H1 (cell line): ENCODE results near the gene PHF14. TPM values are rescaled to one million over a fixed set of nuclear protein-coding genes. Genes with fewer than 3 reads are reported as not detected.

Source experiments
- CTCF ChIA-PET: fragments of 300-600 bp; sonication (Branson Sonifier 250); formaldehyde crosslinking; loops from one replicate; lab custom pipeline; 2021; ENCODE audit not compliant: partially characterized antibody; lab: Charles Lee
- POLR2A ChIA-PET: fragments of 300-600 bp; sonication (Branson Sonifier 250); formaldehyde crosslinking; loops from one replicate; lab custom pipeline; 2021; ENCODE audit warnings: inconsistent platforms; ENCODE audit not compliant: partially characterized antibody; lab: Charles Lee
- DNase-seq, 2 experiments: peaks; one replicate each; pipeline versions ENCODE4 v3.0.0 to v3.0.0-alpha.2; 2010 to 2022; ENCODE audit warnings: low spot score in 2 of 2, low read depth in 1 of 2, mixed read lengths in 1 of 2
- FAIRE-seq: peaks from 2 replicates; lab custom pipeline; 2011; peaks lifted over from hg19 to GRCh38; lab: Jason Lieb, UNC
- H2AFZ ChIP-seq: 2 replicates; pipeline ENCODE4 v1.8.1; 2012; ENCODE audit warnings: low read length, inconsistent platforms
- H2AK5ac ChIP-seq: 2 replicates; pipeline ENCODE4 v1.6.1; 2013; ENCODE audit warnings: low read depth, low read length
- H2BK120ac ChIP-seq: replicated peaks from 2 replicates; pipeline ENCODE3; 2013; ENCODE audit warnings: low read depth, low read length, inconsistent platforms
- H2BK12ac ChIP-seq: 2 replicates; pipeline ENCODE4 v1.6.1; 2013; ENCODE audit warnings: low read depth, low read length
- H2BK15ac ChIP-seq: 2 replicates; pipeline ENCODE4 v1.6.1; 2013; ENCODE audit warnings: low read length
- H2BK20ac ChIP-seq: 2 replicates; pipeline ENCODE4 v1.6.1; 2013; ENCODE audit warnings: low read length
- H2BK5ac ChIP-seq: 2 replicates; pipeline ENCODE4 v1.6.1; 2013; ENCODE audit warnings: low read depth, low read length
- H3K14ac ChIP-seq: 2 replicates; pipeline ENCODE4 v1.6.1; 2013; ENCODE audit warnings: inconsistent platforms; ENCODE audit not compliant: insufficient read length
- H3K18ac ChIP-seq: 2 replicates; pipeline ENCODE4 v1.6.1; 2013; ENCODE audit warnings: low read length; ENCODE audit errors: extremely low read depth
- H3K23ac ChIP-seq: 2 replicates; pipeline ENCODE4 v1.6.1; 2013; ENCODE audit warnings: inconsistent platforms; ENCODE audit not compliant: insufficient read length
- H3K23me2 ChIP-seq: 2 replicates; pipeline ENCODE4 v1.6.1; 2013; ENCODE audit warnings: low read depth, low read length
- H3K27ac ChIP-seq: 2 replicates; pipeline ENCODE4 v1.6.1; 2011; ENCODE audit warnings: low read depth, low read length, inconsistent platforms
- H3K27me3 ChIP-seq, 4 experiments: replicated peaks in 1 of 4; 1 replicate in 1 of 4; 2 replicates in 3 of 4; pipeline versions ENCODE4 v1.6.1 to v1.8.1; 2011 to 2013; ENCODE audit warnings: low read length in 3 of 4, mild to moderate bottlenecking in 3 of 4, inconsistent platforms in 2 of 4, mixed read lengths in 2 of 4, moderate library complexity in 1 of 4; ENCODE audit not compliant: control insufficient read depth in 3 of 4, insufficient read depth in 3 of 4; ENCODE audit errors: extremely low read depth in 1 of 4
- H3K36me3 ChIP-seq, 4 experiments: 2 replicates each; pipeline versions ENCODE4 v1.6.1 to v1.8.1; 2011 to 2013; ENCODE audit warnings: mild to moderate bottlenecking in 4 of 4, low read length in 3 of 4, moderate library complexity in 2 of 4, control low read depth in 1 of 4, inconsistent platforms in 1 of 4; ENCODE audit not compliant: insufficient read depth in 4 of 4, control insufficient read depth in 2 of 4
- H3K4ac ChIP-seq: replicated peaks from 2 replicates; pipeline ENCODE3; 2013; ENCODE audit warnings: low read length, low read depth, mixed read lengths, inconsistent platforms; ENCODE audit not compliant: insufficient read length
- H3K4me1 ChIP-seq, 4 experiments: replicated peaks in 1 of 4; 1 replicate in 1 of 4; 2 replicates in 3 of 4; pipeline versions ENCODE4 v1.6.1 to v1.8.1; 2011 to 2013; ENCODE audit warnings: low read length in 3 of 4, inconsistent platforms in 2 of 4, mixed read lengths in 1 of 4; ENCODE audit not compliant: insufficient read depth in 4 of 4, control insufficient read depth in 3 of 4
- H3K4me2 ChIP-seq, 2 experiments: 2 replicates each; pipeline versions ENCODE4 v1.6.1 to v1.8.1; 2011 to 2013; ENCODE audit warnings: low read depth in 2 of 2, low read length in 2 of 2, control low read depth in 1 of 2, inconsistent platforms in 1 of 2, mild to moderate bottlenecking in 1 of 2; ENCODE audit not compliant: insufficient read depth in 1 of 2
- H3K4me3 ChIP-seq, 4 experiments: fragments of 200-600, 300-600 bp in 1 of 4; sonication (generic), shearing (Covaris generic), sonication (Bioruptor Twin) in 1 of 4; 2 replicates each; pipeline versions ENCODE4 v1.5.1 to v1.8.1; 2011 to 2016; ENCODE audit warnings: low read length in 4 of 4, low read depth in 3 of 4, control low read depth in 2 of 4, inconsistent platforms in 2 of 4, mild to moderate bottlenecking in 2 of 4, mixed read lengths in 1 of 4, moderate library complexity in 1 of 4; ENCODE audit not compliant: insufficient read depth in 2 of 4; ENCODE audit errors: extremely low read depth in 1 of 4
- H3K56ac ChIP-seq: replicated peaks from 2 replicates; pipeline ENCODE3; 2013; ENCODE audit warnings: low read depth, mild to moderate bottlenecking, mixed read lengths, low read length, inconsistent platforms; ENCODE audit not compliant: insufficient read length
- H3K79me1 ChIP-seq: 2 replicates; pipeline ENCODE4 v1.6.1; 2013; ENCODE audit warnings: low read depth, low read length, control low read depth
- H3K79me2 ChIP-seq, 2 experiments: 2 replicates each; pipeline versions ENCODE4 v1.6.1 to v1.8.1; 2012 to 2013; ENCODE audit warnings: low read length in 2 of 2, mild to moderate bottlenecking in 2 of 2, inconsistent platforms in 1 of 2; ENCODE audit not compliant: insufficient read depth in 2 of 2, control insufficient read depth in 1 of 2
- H3K9ac ChIP-seq, 4 experiments: replicated peaks in 1 of 4; 1 replicate in 1 of 4; 2 replicates in 3 of 4; pipeline versions ENCODE4 v1.6.1 to v1.8.1; 2011 to 2013; ENCODE audit warnings: low read depth in 3 of 4, low read length in 3 of 4, control low read depth in 2 of 4, mild to moderate bottlenecking in 2 of 4, moderate library complexity in 2 of 4, inconsistent platforms in 1 of 4; ENCODE audit errors: extremely low read depth in 1 of 4
- H3K9me3 ChIP-seq, 2 experiments: 2 replicates each; pipeline versions ENCODE4 v1.6.1 to v1.8.1; 2012 to 2013; ENCODE audit warnings: mild to moderate bottlenecking in 2 of 2, moderate library complexity in 2 of 2, control low read depth in 1 of 2, inconsistent platforms in 1 of 2, low read depth in 1 of 2, low read length in 1 of 2, mixed read lengths in 1 of 2; ENCODE audit not compliant: insufficient read depth in 2 of 2
- H4K20me1 ChIP-seq, 2 experiments: replicated peaks in 1 of 2; 2 replicates each; pipeline versions ENCODE3 to v1.8.1; 2011 to 2013; ENCODE audit warnings: inconsistent platforms in 2 of 2, low read length in 2 of 2, mild to moderate bottlenecking in 1 of 2; ENCODE audit not compliant: insufficient read depth in 2 of 2, control insufficient read depth in 1 of 2
- H4K5ac ChIP-seq: 2 replicates; pipeline ENCODE4 v1.6.1; 2013; ENCODE audit warnings: low read length, low read depth, mixed read lengths, inconsistent platforms; ENCODE audit not compliant: insufficient read length
- H4K8ac ChIP-seq: 2 replicates; pipeline ENCODE4 v1.8.0; 2013; ENCODE audit warnings: mild to moderate bottlenecking, moderate library complexity, low read length, inconsistent platforms; ENCODE audit not compliant: insufficient read depth; ENCODE audit errors: extremely low read depth
- H4K91ac ChIP-seq: replicated peaks from 2 replicates; pipeline ENCODE3; 2013; ENCODE audit warnings: low read length, mixed read lengths, inconsistent platforms; ENCODE audit not compliant: insufficient read length
- BACH1 ChIP-seq: IDR thresholded peaks from 2 replicates; pipeline ENCODE4 v1.6.1; 2012; ENCODE audit warnings: low read length, improper control_type of control experiment
- E2F6 ChIP-seq: IDR thresholded peaks from 2 replicates; pipeline ENCODE4 v1.6.1; 2012; ENCODE audit warnings: inconsistent platforms
- GABPA ChIP-seq: IDR thresholded peaks from 2 replicates; pipeline ENCODE4 v1.6.1; 2011; ENCODE audit warnings: mild to moderate bottlenecking, low read length, moderate library complexity, borderline replicate concordance; ENCODE audit not compliant: insufficient read depth
- KDM1A ChIP-seq: fragments of 200-600, 300-600 bp; sonication (generic); IDR thresholded peaks from 2 replicates; pipeline ENCODE4 v1.7.1; 2016; ENCODE audit warnings: mild to moderate bottlenecking, low read length, borderline replicate concordance
- MAX ChIP-seq: IDR thresholded peaks from 2 replicates; pipeline ENCODE4 v1.6.1; 2012; ENCODE audit warnings: inconsistent platforms
- NRF1 ChIP-seq: IDR thresholded peaks from 2 replicates; pipeline ENCODE4 v1.6.1; 2011; ENCODE audit warnings: mild to moderate bottlenecking, low read depth, low read length, improper control_type of control experiment
- RXRA ChIP-seq: IDR thresholded peaks from 2 replicates; pipeline ENCODE4 v1.6.1; 2011; ENCODE audit warnings: low read depth, mild to moderate bottlenecking, low read length, moderate library complexity; ENCODE audit not compliant: insufficient read depth
- SP2 ChIP-seq: IDR thresholded peaks from 2 replicates; pipeline ENCODE4 v1.6.1; 2012; ENCODE audit warnings: mild to moderate bottlenecking, low read length, inconsistent platforms
- SRF ChIP-seq: IDR thresholded peaks from 2 replicates; pipeline ENCODE4 v1.6.1; 2011; ENCODE audit warnings: mild to moderate bottlenecking, low read depth, low read length, moderate library complexity
- SUZ12 ChIP-seq: fragments of 200-600 bp; sonication (generic); IDR thresholded peaks from 2 replicates; pipeline ENCODE4 v1.6.1; 2012; ENCODE audit warnings: mild to moderate bottlenecking, inconsistent platforms, low read length, moderate library complexity, mixed read lengths
- WGBS, 2 experiments: shearing (Covaris generic) in 1 of 2; methylation state at CpG; one replicate each; pipeline versions ENCODE4 v1.1.6 to v1.1.7; 2013 to 2015; ENCODE audit warnings: low lambda C conversion rate in 2 of 2, mixed read lengths in 2 of 2, inconsistent platforms in 1 of 2, low coverage in 1 of 2, missing lambda C conversion rate in 1 of 2; ENCODE audit not compliant: insufficient replicate concordance in 2 of 2, insufficient coverage in 1 of 2, insufficient read length in 1 of 2; ENCODE audit errors: extremely low coverage in 1 of 2, missing lambda C conversion rate in 1 of 2; 5-methylcytosine and 5-hydroxymethylcytosine counted together
- polyA plus RNA-seq, 7 experiments: library from polyadenylated mRNA; depleted of rRNA in 3 of 7; stranded (reverse) in 5 of 7; unstranded in 2 of 7; fragments of >200 nt in 5 of 7; fragments of 200-250 nt in 2 of 7; gene quantifications; 1 replicate in 5 of 7; 2 replicates in 1 of 7; 4 replicates in 1 of 7; pipeline versions ENCODE4 v1.2.1 to v1.2.3, GENCODE V29; 2011 to 2013; ENCODE audit warnings: missing spikeins in 2 of 7, mixed read lengths in 2 of 7
- total RNA-seq: library from RNA; stranded (reverse); fragmentation: NEBNext Ultra II Directional; extraction: Animal tissue kit (Norgen Biotek cat#: 25700); gene quantifications from 2 replicates; pipeline ENCODE4 v1.2.1, GENCODE V29; 2021

PHF14 gene
- total and polyA plus RNA-seq, 2 of the 8 experiments (the other 6 are each of a cell fraction or from before 2014, with no cell fraction given), result 17.9 to 70.6 TPM

- Histone ChIP-seq H3K36me3 (peaks cover 0 to 5% (median 0%) of the 10 kb centered on the region in 4 experiments; a peak in 1 of 8 replicates), H3K4me1 (no peaks in the 10 kb centered on the region), H2BK15ac (no peak overlapping the region), H2AFZ (no peak overlapping the region), H4K20me1 (peaks cover 2 to 3% of the 10 kb centered on the region in 2 experiments), H2BK12ac (no peak overlapping the region), H3K23ac (no peak overlapping the region), H3K79me2 (no peaks in the 10 kb centered on the region), H3K27me3 (no peaks in the 10 kb centered on the region), H3K9me3 (no peaks in the 10 kb centered on the region), H3K4ac (no peak overlapping the region), H3K18ac (no peak overlapping the region), H3K23me2 (no peaks in the 10 kb centered on the region), H4K91ac (no peak overlapping the region), H3K56ac (no peak overlapping the region), H3K79me1 (no peaks in the 10 kb centered on the region), H4K8ac (no peak overlapping the region), H3K4me3 (no peak overlapping the region), H3K9ac (no peak overlapping the region), H3K27ac (no peak overlapping the region), H2BK20ac (no peak overlapping the region), H3K14ac (no peak overlapping the region), H4K5ac (no peak overlapping the region), H2BK120ac (no peak overlapping the region), H2BK5ac (no peak overlapping the region), H3K4me2 (no peak overlapping the region), H2AK5ac (no peak overlapping the region)
- ChIA-PET POLR2A (no interaction called here), CTCF (interaction anchor here (1.1 kb wide), 1 partner anchor 75 kb away, joined by 4 read pairs; no protein-coding TSS in a partner anchor)
- 91% methylated on average over 3 of the region's 3 CpGs; no CpG with 5 or more reads in 1 of the 2 experiments for WGBS, 2 experiments
- DNase-seq (no peak), FAIRE-seq (no peak)
- TF ChIP-seq SP2 (no peak), E2F6 (no peak), BACH1 (no peak), RXRA (no peak), SRF (no peak), KDM1A (no peak), NRF1 (no peak), GABPA (no peak), SUZ12 (no peak), MAX (no peak)
Measured at GRCh38 chr7:11135573-11135972, 161.9 kb downstream of the PHF14 start.
